Medulla oblongata (tissue), 1 donor: Measurements from ENCODE around the gene PKLR.
"Not testable (repeated sequence)": the region's sequence is repeated elsewhere in the genome, so short reads cannot be mapped to it uniquely, and the experiment has no call there.

Source experiments
- DNase-seq: peaks from one replicate; pipeline ENCODE4 v3.0.0-alpha.2; 2015; ENCODE audit errors: extremely low spot score

The PKLR gene

GRCh38 chr1:155255243-155256007, 45.8 kb downstream of the PKLR start, which contains the start of gene ENTREP3:
Gene ENTREP3 (minus strand): TSS chr1:155255483. CDS start chr1:155254877, 606 bp downstream.
- peak; percentile 91 for DNase-seq

GRCh38 chr1:155254714-155255242, 46.5 kb downstream of the PKLR start:
- no peak for DNase-seq

GRCh38 chr1:155254228-155254713, 47.0 kb downstream of the PKLR start:
- no peak for DNase-seq

GRCh38 chr1:155253797-155254196, 47.4 kb downstream of the PKLR start:
- DNase-seq, result no peak

GRCh38 chr1:155253208-155253607, 48.0 kb downstream of the PKLR start:
- no peak for DNase-seq

GRCh38 chr1:155251566-155251965, 49.7 kb downstream of the PKLR start:
- DNase-seq, result no peak

GRCh38 chr1:155250633-155251449, 50.4 kb downstream of the PKLR start:
- peak; percentile 96 for DNase-seq

GRCh38 chr1:155250246-155250632, 51.0 kb downstream of the PKLR start:
- no peak for DNase-seq

- DNase-seq, result no peak
These were observed 53.3 kb downstream of the PKLR start for GRCh38 chr1:155247667-155248553.

- not testable (repeated sequence) for DNase-seq
These were observed 54.4 kb downstream of the PKLR start for GRCh38 chr1:155246796-155247195.

- DNase-seq, result no peak
These were observed 56.1 kb downstream of the PKLR start for GRCh38 chr1:155245163-155245524.

- peak; percentile 100 for DNase-seq
These were observed 56.7 kb downstream of the PKLR start for GRCh38 chr1:155244368-155245162.

GRCh38 chr1:155242805-155243358, 58.4 kb downstream of the PKLR start:
- DNase-seq, result no peak

- no peak for DNase-seq
These were observed 59.4 kb downstream of the PKLR start for GRCh38 chr1:155241841-155242264.

GRCh38 chr1:155241069-155241679, 60.1 kb downstream of the PKLR start:
- peak; percentile 94 for DNase-seq
